IMR-90 (cell line): ENCODE data around the gene FOXN3. TPM values are rescaled to one million over a fixed set of nuclear protein-coding genes. Genes with fewer than 3 reads are reported as not detected.

Source experiments
- ATAC-seq: fragments of 200-7000 bp; cut with Tn5 transposase; 2 replicates; pipeline ENCODE4 v1.9.1; 2020; ENCODE audit warnings: low read depth, mild to moderate bottlenecking, moderate library complexity
- BruUV-seq: library from RNA; stranded (reverse); fragments of 400-500 nt; replicated peaks from 2 replicates; lab custom pipeline; 2021; lab: Mats Ljungman, UMichigan
- CTCF ChIA-PET: fragments of 300-600 bp; formaldehyde crosslinking; extraction: SDS; loops from one replicate; lab custom pipeline; 2021; ENCODE audit warnings: antibody characterized with exemption; lab: Yijun Ruan, JAX
- POLR2A ChIA-PET: fragments of 300-600 bp; sonication (Branson Sonifier 250); formaldehyde crosslinking; loops from one replicate; lab custom pipeline; 2022; ENCODE audit warnings: antibody characterized with exemption; ENCODE audit not compliant: unreplicated experiment; lab: Charles Lee
- DNase-seq: peaks from one replicate; pipeline ENCODE4 v3.0.0; 2013
- H2AFZ ChIP-seq: replicated peaks from 2 replicates; pipeline ENCODE3; 2013; ENCODE audit warnings: low read length, mild to moderate bottlenecking; ENCODE audit not compliant: poor library complexity
- H2AK5ac ChIP-seq: 2 replicates; pipeline ENCODE4 v1.6.1; 2013; ENCODE audit warnings: low read depth, low read length, inconsistent platforms
- H2AK9ac ChIP-seq: replicated peaks from 2 replicates; pipeline ENCODE3; 2013; ENCODE audit warnings: mild to moderate bottlenecking, low read depth, low read length, moderate library complexity; ENCODE audit not compliant: poor library complexity
- H2BK120ac ChIP-seq: 2 replicates; pipeline ENCODE4 v1.6.1; 2013; ENCODE audit warnings: low read depth, low read length, inconsistent platforms
- H2BK15ac ChIP-seq: 3 replicates; pipeline ENCODE4 v1.6.1; 2013; ENCODE audit warnings: low read depth, low read length, inconsistent platforms
- H2BK20ac ChIP-seq: 2 replicates; pipeline ENCODE4 v1.6.1; 2013; ENCODE audit warnings: low read depth, mild to moderate bottlenecking, inconsistent platforms, low read length, moderate library complexity
- H2BK5ac ChIP-seq: 2 replicates; pipeline ENCODE4 v1.6.1; 2013; ENCODE audit warnings: mild to moderate bottlenecking, low read depth, low read length, inconsistent platforms; ENCODE audit not compliant: poor library complexity, severe bottlenecking
- H3K14ac ChIP-seq: replicated peaks from 2 replicates; pipeline ENCODE4 v1.6.1; 2013; ENCODE audit warnings: low read depth, low read length, inconsistent platforms
- H3K18ac ChIP-seq: 2 replicates; pipeline ENCODE4 v1.6.1; 2013; ENCODE audit warnings: low read depth, low read length, control low read depth
- H3K23ac ChIP-seq: 2 replicates; pipeline ENCODE4 v1.6.1; 2013; ENCODE audit warnings: low read depth, low read length, inconsistent platforms
- H3K27ac ChIP-seq: 2 replicates; pipeline ENCODE4 v1.5.1; 2013; ENCODE audit warnings: mild to moderate bottlenecking, control low read depth, low read length; ENCODE audit not compliant: insufficient read depth
- H3K27me3 ChIP-seq: 2 replicates; pipeline ENCODE4 v1.6.1; 2013; ENCODE audit warnings: low read length; ENCODE audit not compliant: control insufficient read depth, insufficient read depth
- H3K36me3 ChIP-seq: 2 replicates; pipeline ENCODE4 v1.6.1; 2013; ENCODE audit warnings: low read length, mixed read lengths; ENCODE audit not compliant: control insufficient read depth, insufficient read depth
- H3K4ac ChIP-seq: 2 replicates; pipeline ENCODE4 v1.6.1; 2013; ENCODE audit warnings: low read depth, low read length, inconsistent platforms
- H3K4me1 ChIP-seq: 2 replicates; pipeline ENCODE4 v1.6.1; 2013; ENCODE audit warnings: low read length, mixed read lengths; ENCODE audit not compliant: control insufficient read depth, insufficient read depth
- H3K4me2 ChIP-seq: 2 replicates; pipeline ENCODE4 v1.6.1; 2013; ENCODE audit warnings: low read depth, mild to moderate bottlenecking, control low read depth, low read length, moderate library complexity
- H3K4me3 ChIP-seq: 2 replicates; pipeline ENCODE4 v1.5.1; 2013; ENCODE audit warnings: low read depth, mild to moderate bottlenecking, control low read depth, low read length, moderate library complexity; ENCODE audit not compliant: insufficient read depth
- H3K56ac ChIP-seq: 2 replicates; pipeline ENCODE4 v1.6.1; 2013; ENCODE audit warnings: low read length, inconsistent platforms; ENCODE audit not compliant: insufficient read depth; ENCODE audit errors: extremely low read depth
- H3K79me1 ChIP-seq, 2 experiments: 2 replicates each; pipeline ENCODE4 v1.6.1; 2013; ENCODE audit warnings: low read length in 2 of 2, inconsistent platforms in 1 of 2, low read depth in 1 of 2
- H3K9ac ChIP-seq: 2 replicates; pipeline ENCODE4 v1.6.1; 2013; ENCODE audit warnings: low read depth, low read length, control low read depth
- H3K9me1 ChIP-seq: 2 replicates; pipeline ENCODE4 v1.6.1; 2013; ENCODE audit warnings: low read length, inconsistent platforms; ENCODE audit not compliant: insufficient read depth
- H3K9me3 ChIP-seq: 2 replicates; pipeline ENCODE4 v1.6.1; 2013; ENCODE audit warnings: low read length; ENCODE audit not compliant: control insufficient read depth, insufficient read depth
- H4K20me1 ChIP-seq: 2 replicates; pipeline ENCODE4 v1.6.1; 2013; ENCODE audit warnings: low read length, inconsistent platforms; ENCODE audit not compliant: insufficient read depth
- H4K5ac ChIP-seq: 2 replicates; pipeline ENCODE4 v1.6.1; 2013; ENCODE audit warnings: mild to moderate bottlenecking, low read depth, low read length, control low read depth
- H4K8ac ChIP-seq, 2 experiments: 2 replicates each; pipeline ENCODE4 v1.6.1; 2013; ENCODE audit warnings: low read depth in 2 of 2, low read length in 2 of 2, control low read depth in 1 of 2, inconsistent platforms in 1 of 2
- H4K91ac ChIP-seq: 2 replicates; pipeline ENCODE4 v1.6.1; 2013; ENCODE audit warnings: low read depth, low read length, inconsistent platforms; ENCODE audit not compliant: insufficient read depth
- BHLHE40 ChIP-seq: fragments of 150-350 bp; IDR thresholded peaks from 2 replicates; pipeline ENCODE4 v1.6.1; 2016; ENCODE audit warnings: mild to moderate bottlenecking, low read depth, low read length
- CEBPB ChIP-seq: IDR thresholded peaks from 2 replicates; pipeline ENCODE4 v1.6.1; 2012; ENCODE audit warnings: low read depth, low read length, improper control_type of control experiment
- CHD1 ChIP-seq: IDR thresholded peaks from 2 replicates; pipeline ENCODE4 v1.6.1; 2012; ENCODE audit warnings: low read depth, low read length, improper control_type of control experiment
- CTCF ChIP-seq: conservative IDR thresholded peaks from 2 replicates; pipeline ENCODE4 v1.5.1; 2012; ENCODE audit warnings: mild to moderate bottlenecking, low read depth, low read length, improper control_type of control experiment
- FOS ChIP-seq: fragments of 150-350 bp; IDR thresholded peaks from 2 replicates; pipeline ENCODE4 v1.6.1; 2016; ENCODE audit warnings: low read depth, low read length
- MAFK ChIP-seq: IDR thresholded peaks from 2 replicates; pipeline ENCODE4 v1.6.1; 2012; ENCODE audit warnings: low read depth, low read length, improper control_type of control experiment
- MAZ ChIP-seq: IDR thresholded peaks from 2 replicates; pipeline ENCODE4 v1.6.1; 2012; ENCODE audit warnings: low read depth, mild to moderate bottlenecking, low read length, improper control_type of control experiment, moderate library complexity, borderline replicate concordance
- MXI1 ChIP-seq: IDR thresholded peaks from 2 replicates; pipeline ENCODE4 v1.6.1; 2012; ENCODE audit warnings: low read depth, mild to moderate bottlenecking, low read length, moderate library complexity, borderline replicate concordance
- NFE2L2 ChIP-seq: fragments of 150-350 bp; IDR thresholded peaks from 2 replicates; pipeline ENCODE4 v1.6.1; 2016; ENCODE audit warnings: low read depth, mild to moderate bottlenecking, low read length
- POLR2A ChIP-seq: IDR thresholded peaks from 2 replicates; pipeline ENCODE4 v1.6.1; 2012; ENCODE audit warnings: mild to moderate bottlenecking, low read depth, low read length
- RAD21 ChIP-seq: IDR thresholded peaks from 2 replicates; pipeline ENCODE4 v1.6.1; 2012; ENCODE audit warnings: low read length, improper control_type of control experiment
- RCOR1 ChIP-seq: IDR thresholded peaks from 2 replicates; pipeline ENCODE4 v1.6.1; 2012; ENCODE audit warnings: mild to moderate bottlenecking, low read length, improper control_type of control experiment; ENCODE audit not compliant: insufficient replicate concordance
- RFX5 ChIP-seq: IDR thresholded peaks from 2 replicates; pipeline ENCODE4 v1.8.0; 2012; ENCODE audit warnings: low read depth, mild to moderate bottlenecking, low read length, moderate library complexity
- SMC3 ChIP-seq: fragments of 150-350 bp; IDR thresholded peaks from 2 replicates; pipeline ENCODE4 v1.6.1; 2016; ENCODE audit warnings: low read depth, mild to moderate bottlenecking, antibody characterized with exemption, low read length, moderate library complexity
- USF2 ChIP-seq: fragments of 150-350 bp; IDR thresholded peaks from 2 replicates; pipeline ENCODE4 v1.6.1; 2017; ENCODE audit warnings: mild to moderate bottlenecking, antibody characterized with exemption, low read length, low read depth
- WGBS, 2 experiments: methylation state at CpG; one replicate each; pipeline versions ENCODE4 v1.1.5 to v1.1.7; 2013; ENCODE audit warnings: missing lambda C conversion rate in 2 of 2; ENCODE audit not compliant: insufficient read length in 1 of 2; ENCODE audit errors: extremely low coverage in 2 of 2; 5-methylcytosine and 5-hydroxymethylcytosine counted together
- dilution Hi-C: fragments of 300-500 bp; cut with HindIII; formaldehyde crosslinking; loops from one replicate; pipeline ENCODE4 v1.14.3; 2018; ENCODE audit warnings: low sequenced_read_pairs; ENCODE audit not compliant: unreplicated experiment
- in situ Hi-C: fragments of 300-500 bp; cut with MboI; formaldehyde crosslinking; loops from 3 replicates; pipeline ENCODE4 v1.14.3; 2019; ENCODE audit warnings: low sequenced_read_pairs, inconsistent platforms, mixed read lengths
- intact Hi-C: fragments of 100-400 bp; cut with micrococcal nuclease; formaldehyde crosslinking; loops from 2 replicates; pipeline ENCODE4 v1.10.0; 2022
- polyA plus RNA-seq, 3 experiments: library from polyadenylated mRNA; depleted of rRNA; stranded (reverse); fragments of >200 nt; gene quantifications; 2 replicates each; pipeline ENCODE4 v1.2.3, GENCODE V29; 2012; ENCODE audit warnings: low replicate concordance in 1 of 3
- total RNA-seq: library from RNA; depleted of rRNA; stranded (reverse); fragments of >200 nt; gene quantifications from 2 replicates; pipeline ENCODE4 v1.2.3, GENCODE V29; 2012
- TF ChIP-seq, protein P1 (sequence below): fragments of 150-350 bp; IDR thresholded peaks from 2 replicates; pipeline ENCODE4 v1.6.1; 2016; ENCODE audit warnings: low read depth, mild to moderate bottlenecking, low read length, moderate library complexity, borderline replicate concordance

The FOXN3 gene
- total and polyA plus RNA-seq, 2 of the 4 experiments (the other 2 are of a cell fraction) = 22.6 to 33.7 TPM

- intact Hi-C loops (no loop called here), dilution Hi-C loops (no loop called here), in situ Hi-C loops (no loop called here)
- DNase-seq = no peak
- Histone ChIP-seq H2BK20ac (no peak overlapping the region), H3K36me3 (peaks cover 5% of the 10 kb centered on the region), H4K91ac (no peak overlapping the region), H4K5ac (no peak overlapping the region), H3K4ac (no peak overlapping the region), H2AK5ac (no peak overlapping the region), H4K8ac (no peak overlapping the region), H4K20me1 (peaks cover 24% of the 10 kb centered on the region), H3K9me3 (no peaks in the 10 kb centered on the region), H3K56ac (no peak overlapping the region), H3K23ac (no peak overlapping the region), H2AFZ (no peak overlapping the region), H2BK5ac (peak overlapping the region; percentile 18), H3K9me1 (peaks cover 24% of the 10 kb centered on the region), H3K18ac (no peak overlapping the region), H3K4me3 (no peak overlapping the region), H2AK9ac (peak overlapping the region; percentile 50), H3K4me2 (no peak overlapping the region), H3K9ac (no peak overlapping the region), H2BK15ac (no peak overlapping the region), H2BK120ac (no peak overlapping the region), H3K79me1 (peaks cover 61 to 85% of the 10 kb centered on the region in 2 experiments), H3K27ac (no peak overlapping the region), H3K27me3 (no peaks in the 10 kb centered on the region), H3K14ac (no peak overlapping the region), H3K4me1 (peaks cover 25% of the 10 kb centered on the region)
- TF ChIP-seq CTCF = no peak
- no peak for TF ChIP-seq CEBPB
- TF ChIP-seq SMC3 = no peak
- TF ChIP-seq FOS = no peak
- TF ChIP-seq MAZ = no peak
- no peak for TF ChIP-seq POLR2A
- no peak for TF ChIP-seq BHLHE40
- TF ChIP-seq CHD1 = no peak
- TF ChIP-seq, protein P1, sequence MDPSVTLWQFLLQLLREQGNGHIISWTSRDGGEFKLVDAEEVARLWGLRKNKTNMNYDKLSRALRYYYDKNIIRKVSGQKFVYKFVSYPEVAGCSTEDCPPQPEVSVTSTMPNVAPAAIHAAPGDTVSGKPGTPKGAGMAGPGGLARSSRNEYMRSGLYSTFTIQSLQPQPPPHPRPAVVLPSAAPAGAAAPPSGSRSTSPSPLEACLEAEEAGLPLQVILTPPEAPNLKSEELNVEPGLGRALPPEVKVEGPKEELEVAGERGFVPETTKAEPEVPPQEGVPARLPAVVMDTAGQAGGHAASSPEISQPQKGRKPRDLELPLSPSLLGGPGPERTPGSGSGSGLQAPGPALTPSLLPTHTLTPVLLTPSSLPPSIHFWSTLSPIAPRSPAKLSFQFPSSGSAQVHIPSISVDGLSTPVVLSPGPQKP = no peak
- TF ChIP-seq RFX5 = no peak
- no peak for TF ChIP-seq MAFK
- no peak for TF ChIP-seq USF2
- TF ChIP-seq MXI1 = no peak
- TF ChIP-seq RAD21 = no peak
- no peak for TF ChIP-seq RCOR1
- no peak for TF ChIP-seq NFE2L2
- CTCF ChIA-PET = no interaction called here
- WGBS, 2 experiments = no CpG with 5 or more reads among the region's 2 CpGs
- POLR2A ChIA-PET = no interaction called here
- no peak for ATAC-seq
- no TSS peak for BruUV-seq
These were observed 91.6 kb downstream of the FOXN3 start for GRCh38 chr14:89325299-89325883.
